H9 (cell line): ENCODE data around the gene UCP2. TPM values are rescaled to one million over a fixed set of nuclear protein-coding genes. Genes with fewer than 3 reads are reported as not detected.

Experiments used
- DNase-seq: peaks from one replicate; pipeline ENCODE4 v3.0.0-alpha.2; 2017
- H2AFZ ChIP-seq: one replicate; pipeline ENCODE4 v1.6.1; 2013; ENCODE audit warnings: mild to moderate bottlenecking, low read length, control low read depth, moderate library complexity
- H2AK5ac ChIP-seq: 2 replicates; pipeline ENCODE4 v1.6.1; 2013; ENCODE audit warnings: low read length, control low read depth, mixed read lengths; ENCODE audit not compliant: insufficient read length
- H2BK120ac ChIP-seq: one replicate; pipeline ENCODE4 v1.6.1; 2013; ENCODE audit warnings: low read depth, mild to moderate bottlenecking, low read length, control low read depth, inconsistent platforms; ENCODE audit not compliant: poor library complexity, severe bottlenecking
- H2BK12ac ChIP-seq: 2 replicates; pipeline ENCODE4 v1.6.1; 2013; ENCODE audit warnings: low read length, control low read depth, mixed read lengths, low read depth; ENCODE audit not compliant: insufficient read length
- H2BK15ac ChIP-seq: 2 replicates; pipeline ENCODE4 v1.6.1; 2013; ENCODE audit warnings: low read depth, low read length, control low read depth
- H2BK20ac ChIP-seq: one replicate; pipeline ENCODE4 v1.6.1; 2013; ENCODE audit warnings: low read depth, mild to moderate bottlenecking, low read length, control low read depth, inconsistent platforms; ENCODE audit not compliant: poor library complexity, severe bottlenecking
- H2BK5ac ChIP-seq: 2 replicates; pipeline ENCODE4 v1.6.1; 2013; ENCODE audit warnings: low read length, control low read depth, mixed read lengths; ENCODE audit not compliant: insufficient read length
- H3K14ac ChIP-seq: 2 replicates; pipeline ENCODE4 v1.6.1; 2013; ENCODE audit warnings: low read length, control low read depth; ENCODE audit not compliant: insufficient read depth
- H3K18ac ChIP-seq: 2 replicates; pipeline ENCODE4 v1.6.1; 2013; ENCODE audit warnings: low read depth, mild to moderate bottlenecking, mixed read lengths, low read length, control low read depth; ENCODE audit not compliant: insufficient read length
- H3K23ac ChIP-seq: 2 replicates; pipeline ENCODE4 v1.6.1; 2013; ENCODE audit warnings: low read length, control low read depth, mixed read lengths, low read depth; ENCODE audit not compliant: insufficient read length
- H3K23me2 ChIP-seq: 2 replicates; pipeline ENCODE4 v1.6.1; 2013; ENCODE audit warnings: low read depth, mild to moderate bottlenecking, mixed read lengths, low read length, control low read depth; ENCODE audit not compliant: insufficient read length, poor library complexity, severe bottlenecking
- H3K27ac ChIP-seq: 2 replicates; pipeline ENCODE4 v1.5.1; 2013; ENCODE audit warnings: low read length, control low read depth, mixed read lengths, low read depth; ENCODE audit not compliant: insufficient read length
- H3K27me3 ChIP-seq: 2 replicates; pipeline ENCODE4 v1.6.1; 2013; ENCODE audit warnings: low read length, control low read depth, inconsistent platforms; ENCODE audit not compliant: insufficient read depth
- H3K4ac ChIP-seq: 2 replicates; pipeline ENCODE4 v1.6.1; 2013; ENCODE audit warnings: low read depth, mild to moderate bottlenecking, control low read depth, inconsistent platforms, low read length, moderate library complexity
- H3K4me1 ChIP-seq: 2 replicates; pipeline ENCODE4 v1.6.1; 2013; ENCODE audit warnings: low read length, control low read depth, inconsistent platforms; ENCODE audit not compliant: insufficient read depth
- H3K4me2 ChIP-seq: 2 replicates; pipeline ENCODE4 v1.6.1; 2013; ENCODE audit warnings: low read length, control low read depth, mixed read lengths; ENCODE audit not compliant: insufficient read length, insufficient read depth
- H3K56ac ChIP-seq: 2 replicates; pipeline ENCODE4 v1.6.1; 2013; ENCODE audit warnings: low read depth, mild to moderate bottlenecking, mixed read lengths, low read length, control low read depth; ENCODE audit not compliant: insufficient read length
- H3K79me1 ChIP-seq: 2 replicates; pipeline ENCODE4 v1.6.1; 2013; ENCODE audit warnings: low read depth, mild to moderate bottlenecking, moderate library complexity, low read length, control low read depth, inconsistent platforms; ENCODE audit not compliant: insufficient read depth, poor library complexity, severe bottlenecking
- H3K79me2 ChIP-seq: 2 replicates; pipeline ENCODE4 v1.6.1; 2013; ENCODE audit warnings: low read length, control low read depth, inconsistent platforms; ENCODE audit not compliant: insufficient read depth
- H3K9ac ChIP-seq: 2 replicates; pipeline ENCODE4 v1.6.1; 2013; ENCODE audit warnings: low read length, control low read depth, mixed read lengths; ENCODE audit not compliant: insufficient read length; ENCODE audit errors: extremely low read depth
- H3K9me3 ChIP-seq: one replicate; pipeline ENCODE4 v1.6.1; 2013; ENCODE audit warnings: low read depth, low read length, inconsistent platforms; ENCODE audit not compliant: control insufficient read depth
- H3T11ph ChIP-seq: one replicate; pipeline ENCODE4 v1.6.1; 2013; ENCODE audit warnings: mild to moderate bottlenecking, low read length, control low read depth, inconsistent platforms
- H4K20me1 ChIP-seq: one replicate; pipeline ENCODE4 v1.6.1; 2013; ENCODE audit not compliant: control insufficient read depth, insufficient read length, insufficient read depth
- H4K5ac ChIP-seq: 2 replicates; pipeline ENCODE4 v1.6.1; 2013; ENCODE audit warnings: low read depth, mild to moderate bottlenecking, mixed read lengths, low read length, control low read depth; ENCODE audit not compliant: insufficient read length
- H4K8ac ChIP-seq: replicated peaks from 2 replicates; pipeline ENCODE4 v1.6.1; 2013; ENCODE audit warnings: low read length, control low read depth, mixed read lengths, low read depth; ENCODE audit not compliant: insufficient read length
- H4K91ac ChIP-seq: 2 replicates; pipeline ENCODE4 v1.6.1; 2013; ENCODE audit warnings: low read depth, mild to moderate bottlenecking, moderate library complexity, mixed read lengths, low read length, control low read depth; ENCODE audit not compliant: insufficient read length
- H3K27ac Mint-ChIP-seq, 3 experiments: 2 replicates in 2 of 3; 3 replicates in 1 of 3; pipeline ENCODE4 v1.8.0; 2020 to 2021; ENCODE audit warnings: mixed read lengths in 3 of 3, mild to moderate bottlenecking in 1 of 3, moderate library complexity in 1 of 3
- H3K27me3 Mint-ChIP-seq: 2 replicates; pipeline ENCODE4 v1.8.0; 2021; ENCODE audit warnings: low read depth, mild to moderate bottlenecking, moderate library complexity, mixed read lengths
- H3K36me3 Mint-ChIP-seq, 3 experiments: 2 replicates in 2 of 3; 3 replicates in 1 of 3; pipeline ENCODE4 v1.8.0; 2020 to 2021; ENCODE audit warnings: low read depth in 3 of 3, mixed read lengths in 3 of 3; ENCODE audit not compliant: insufficient read depth in 1 of 3
- H3K4me1 Mint-ChIP-seq, 2 experiments: 2 replicates each; pipeline ENCODE4 v1.8.0; 2020; ENCODE audit warnings: mixed read lengths in 2 of 2
- H3K4me3 Mint-ChIP-seq, 2 experiments: 2 replicates in 1 of 2; 3 replicates in 1 of 2; pipeline ENCODE4 v1.8.0; 2020 to 2021; ENCODE audit warnings: mild to moderate bottlenecking in 2 of 2, mixed read lengths in 2 of 2, moderate library complexity in 1 of 2
- H3K9me3 Mint-ChIP-seq, 2 experiments: 2 replicates in 1 of 2; 3 replicates in 1 of 2; pipeline ENCODE4 v1.8.0; 2020; ENCODE audit warnings: mild to moderate bottlenecking in 2 of 2, mixed read lengths in 2 of 2, moderate library complexity in 1 of 2
- CTCF ChIP-seq: fragments of 200-600 bp; sonication (generic); conservative IDR thresholded peaks from 3 replicates; pipeline ENCODE4 v1.8.0; 2021; ENCODE audit warnings: antibody characterized with exemption, mild to moderate bottlenecking
- WGBS: extraction: QIAGEN DNeasy Blood & Tissue Kit; methylation state at CpG from one replicate; pipeline ENCODE4 v1.1.7; 2013; ENCODE audit warnings: missing lambda C conversion rate, low lambda C conversion rate, mixed read lengths; ENCODE audit not compliant: insufficient read length; ENCODE audit errors: extremely low coverage; 5-methylcytosine and 5-hydroxymethylcytosine counted together
- total RNA-seq: library from RNA; stranded (reverse); gene quantifications from 2 replicates; pipeline ENCODE4 v1.2.1, GENCODE V29; 2021

The UCP2 gene
- total RNA-seq, 1 experiment from 2014 or later: 62.1 TPM

GRCh38 chr11:73961321-73961720 is 21.3 kb downstream of the UCP2 start:
- Histone ChIP-seq H4K8ac (no peak overlapping the region), H3K27me3 (no peaks in the 10 kb centered on the region), H3K23me2 (no peaks in the 10 kb centered on the region), H3K4me1 (no peaks in the 10 kb centered on the region), H2BK120ac (no peak overlapping the region), H3K9me3 (no peaks in the 10 kb centered on the region), H3K18ac (no peak overlapping the region), H2BK20ac (no peak overlapping the region), H3K9ac (no peak overlapping the region), H3K23ac (no peak overlapping the region), H2BK15ac (no peak overlapping the region), H2BK5ac (no peak overlapping the region), H4K5ac (no peak overlapping the region), H3K14ac (no peak overlapping the region), H3K27ac (no peak overlapping the region), H4K91ac (no peak overlapping the region), H2AK5ac (no peak overlapping the region), H2AFZ (no peak overlapping the region), H3K4me2 (no peak overlapping the region), H3K79me2 (no peaks in the 10 kb centered on the region), H4K20me1 (no peaks in the 10 kb centered on the region), H2BK12ac (no peak overlapping the region), H3K4ac (no peak overlapping the region), H3T11ph (no peak overlapping the region), H3K56ac (no peak overlapping the region), H3K79me1 (no peaks in the 10 kb centered on the region)
- Mint-ChIP-seq H3K4me1 (peaks cover 6 to 14% of the 10 kb centered on the region in 2 experiments), H3K27ac (no peak overlapping the region), H3K27me3 (peaks cover 6% of the 10 kb centered on the region; the same call in 1 of the 2 replicates), H3K4me3 (no peak overlapping the region), H3K9me3 (peaks cover 0 to 2% of the 10 kb centered on the region in 2 experiments; a peak in 1 of 5 replicates), H3K36me3 (no peaks in the 10 kb centered on the region)
- no CpG with 5 or more reads among the region's 4 CpGs for WGBS
- DNase-seq: no peak
- no peak for TF ChIP-seq CTCF
